Mucosa of rectum (tissue), 2 donors: ENCODE results near the gene DIS3L2.

Experiments
- H3K27ac ChIP-seq, 2 donors: one replicate each; pipeline ENCODE4 v1.7.0; 2013; ENCODE audit warnings: inconsistent platforms in 2 of 2, low read depth in 2 of 2, low read length in 2 of 2
- H3K27me3 ChIP-seq, 2 donors: one replicate each; pipeline ENCODE4 v1.7.0; 2013; ENCODE audit warnings: low read length in 2 of 2; ENCODE audit not compliant: control insufficient read depth in 2 of 2, insufficient read depth in 2 of 2
- H3K36me3 ChIP-seq, 2 donors: one replicate each; pipeline ENCODE4 v1.7.0; 2013; ENCODE audit warnings: low read length in 2 of 2; ENCODE audit not compliant: control insufficient read depth in 2 of 2, insufficient read depth in 2 of 2
- H3K4me1 ChIP-seq, 2 donors: one replicate each; pipeline ENCODE4 v1.7.0; 2013; ENCODE audit warnings: low read length in 2 of 2, mild to moderate bottlenecking in 1 of 2; ENCODE audit not compliant: control insufficient read depth in 2 of 2, insufficient read depth in 2 of 2
- H3K4me3 ChIP-seq, 2 donors: one replicate each; pipeline ENCODE4 v1.7.0; 2013; ENCODE audit warnings: low read length in 2 of 2
- H3K9ac ChIP-seq, 2 donors: one replicate each; pipeline ENCODE4 v1.7.0; 2013; ENCODE audit warnings: low read length in 2 of 2, low read depth in 1 of 2, mild to moderate bottlenecking in 1 of 2
- H3K9me3 ChIP-seq, 2 donors: one replicate each; pipeline ENCODE4 v1.7.0; 2013; ENCODE audit warnings: low read length in 2 of 2; ENCODE audit not compliant: control insufficient read depth in 2 of 2
- donor health status: healthy.
- donor health status: Normal muscosa, but diverticular disease.

DIS3L2 gene

GRCh38 chr2:231985823-231986261 lies 24.3 kb downstream of the DIS3L2 start:
- no peak overlapping the region for H3K27ac ChIP-seq
- H3K9ac ChIP-seq, result no peak overlapping the region
- H3K27me3 ChIP-seq, result no peaks in the 10 kb centered on the region
- no peak overlapping the region for H3K4me3 ChIP-seq
- no peaks in the 10 kb centered on the region for H3K36me3 ChIP-seq
- no peaks in the 10 kb centered on the region for H3K4me1 ChIP-seq
- H3K9me3 ChIP-seq, result no peaks in the 10 kb centered on the region

DNA sequence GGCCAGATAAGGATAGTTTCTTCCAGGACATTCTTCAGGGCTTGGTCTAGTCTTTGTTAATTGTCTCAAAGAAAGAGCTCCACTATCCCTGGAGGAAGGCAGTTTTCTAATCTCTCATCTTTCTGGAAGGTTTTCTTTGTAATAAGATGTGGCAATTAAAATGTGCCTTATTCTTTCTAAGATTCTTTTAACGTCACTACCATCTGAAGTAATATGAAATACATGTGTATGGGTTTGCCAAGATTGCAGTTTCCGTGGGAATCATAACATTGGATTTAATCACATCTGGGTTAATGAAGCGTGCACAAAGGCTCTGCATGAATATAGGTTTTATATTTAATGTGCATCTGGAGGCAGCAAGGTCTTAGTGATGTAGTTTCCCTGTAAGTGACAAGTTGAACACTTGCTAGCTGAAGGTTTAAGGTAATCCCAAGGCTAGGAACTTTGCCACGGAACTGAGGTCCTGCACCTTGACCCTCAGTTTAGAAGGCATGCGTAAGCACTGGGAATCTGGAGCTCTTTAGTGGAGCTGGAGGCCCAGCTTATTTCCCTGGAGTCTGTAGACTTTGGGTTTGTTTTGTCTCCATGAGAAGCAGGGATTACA lies 25.7 kb downstream of the DIS3L2 start:
- no peak overlapping the region for H3K9ac ChIP-seq
- H3K4me3 ChIP-seq, result no peak overlapping the region
- H3K4me1 ChIP-seq, result no peaks in the 10 kb centered on the region
- no peak overlapping the region for H3K27ac ChIP-seq
- H3K9me3 ChIP-seq, result no peaks in the 10 kb centered on the region
- no peaks in the 10 kb centered on the region for H3K36me3 ChIP-seq
- H3K27me3 ChIP-seq, result no peaks in the 10 kb centered on the region

- Histone ChIP-seq H3K4me1 (no peaks in the 10 kb centered on the region), H3K9ac (no peak overlapping the region), H3K27me3 (no peaks in the 10 kb centered on the region), H3K9me3 (no peaks in the 10 kb centered on the region), H3K4me3 (no peak overlapping the region), H3K27ac (no peak overlapping the region), H3K36me3 (no peaks in the 10 kb centered on the region)
Observed at GRCh38 chr2:231988179-231988866, 26.8 kb downstream of the DIS3L2 start.

- H3K4me1 ChIP-seq, result no peaks in the 10 kb centered on the region
- H3K27ac ChIP-seq, result no peak overlapping the region
- H3K36me3 ChIP-seq, result no peaks in the 10 kb centered on the region
- H3K4me3 ChIP-seq, result no peak overlapping the region
- no peaks in the 10 kb centered on the region for H3K27me3 ChIP-seq
- H3K9ac ChIP-seq, result no peak overlapping the region
- no peaks in the 10 kb centered on the region for H3K9me3 ChIP-seq
Observed at GRCh38 chr2:231991664-231992063, 30.2 kb downstream of the DIS3L2 start.

DNA sequence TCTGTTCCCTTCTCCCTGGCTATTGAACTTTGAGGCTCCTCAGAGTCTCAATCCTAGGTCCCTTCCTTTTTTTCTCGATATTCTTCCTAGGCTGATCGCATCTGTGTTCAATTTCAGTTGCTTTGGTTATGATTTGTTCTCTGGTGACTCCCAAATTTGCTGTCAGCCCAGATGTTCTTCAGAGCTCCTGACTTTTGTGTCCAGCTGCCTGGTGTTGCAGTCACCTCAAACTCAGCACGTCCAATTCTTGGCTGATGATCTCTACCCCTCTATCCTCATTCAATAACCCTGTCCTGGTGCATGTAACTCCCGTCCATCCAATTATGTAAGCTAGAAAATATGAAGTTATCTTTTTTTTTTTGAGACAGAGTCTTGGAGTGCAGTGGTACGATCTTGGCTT lies 31.4 kb downstream of the DIS3L2 start:
- Histone ChIP-seq H3K4me1 (no peaks in the 10 kb centered on the region), H3K36me3 (no peaks in the 10 kb centered on the region), H3K9me3 (no peaks in the 10 kb centered on the region), H3K27me3 (no peaks in the 10 kb centered on the region), H3K27ac (no peak overlapping the region), H3K9ac (no peak overlapping the region), H3K4me3 (no peak overlapping the region)

DNA sequence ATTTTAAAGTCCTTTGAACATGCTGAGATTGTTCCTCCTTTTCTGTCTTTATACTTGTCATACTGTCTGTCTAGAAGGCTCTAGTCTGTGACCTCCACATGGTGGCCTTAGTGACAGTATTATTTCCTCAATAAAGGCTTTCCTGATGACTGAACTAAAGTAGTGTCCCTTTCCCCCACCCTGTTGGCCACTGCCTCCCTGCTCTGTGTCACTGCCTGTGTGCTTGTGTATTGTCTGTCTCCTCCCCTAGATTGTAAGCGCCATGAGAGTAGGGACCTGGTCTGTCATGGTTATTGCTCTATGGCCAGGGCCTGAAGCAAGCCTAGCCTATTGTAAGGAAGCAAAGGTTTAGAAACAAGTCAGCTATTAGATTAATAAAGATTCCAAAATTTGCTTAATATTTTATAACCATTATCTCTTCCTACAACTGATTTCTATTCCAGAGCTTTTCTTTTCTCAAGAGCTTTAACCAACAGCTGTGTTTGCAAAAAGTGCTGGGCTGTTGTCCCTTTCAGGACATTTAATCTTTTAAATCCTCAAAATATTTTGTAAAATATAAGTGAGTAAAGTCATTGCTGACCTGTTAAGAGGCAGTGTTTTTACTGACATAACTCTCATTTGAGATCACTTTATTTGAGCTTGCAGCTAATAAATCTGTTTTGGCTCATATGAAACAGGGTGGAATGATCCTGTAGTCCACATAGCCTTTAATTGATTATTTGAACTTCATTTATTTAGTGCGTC lies 35.5 kb downstream of the DIS3L2 start:
- H3K27ac ChIP-seq, result no peak overlapping the region
- no peaks in the 10 kb centered on the region for H3K36me3 ChIP-seq
- H3K9ac ChIP-seq, result no peak overlapping the region
- no peak overlapping the region for H3K4me3 ChIP-seq
- H3K27me3 ChIP-seq, result no peaks in the 10 kb centered on the region
- no peaks in the 10 kb centered on the region for H3K9me3 ChIP-seq
- H3K4me1 ChIP-seq, result no peaks in the 10 kb centered on the region

DNA sequence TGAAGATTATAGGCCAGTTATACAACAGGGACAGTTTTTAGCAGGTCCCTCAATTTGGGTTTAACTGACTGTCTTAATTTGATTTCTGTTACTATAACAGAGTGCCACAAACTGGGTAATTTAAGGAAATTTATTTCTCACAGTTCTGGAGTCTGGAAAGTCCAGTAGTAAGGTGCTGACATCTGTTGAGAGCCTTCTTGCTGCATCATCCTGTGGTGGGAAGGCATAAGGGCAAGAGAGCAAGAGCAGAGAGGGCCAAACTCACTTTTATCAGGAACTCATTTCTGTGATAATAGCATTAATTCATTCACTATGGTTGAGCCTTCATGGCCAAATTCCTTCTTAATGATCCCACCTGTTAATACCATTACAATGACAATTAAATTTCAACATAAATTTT lies 36.5 kb downstream of the DIS3L2 start:
- no peaks in the 10 kb centered on the region for H3K9me3 ChIP-seq
- no peak overlapping the region for H3K27ac ChIP-seq
- no peaks in the 10 kb centered on the region for H3K27me3 ChIP-seq
- H3K4me3 ChIP-seq, result no peak overlapping the region
- no peak overlapping the region for H3K9ac ChIP-seq
- H3K36me3 ChIP-seq, result no peaks in the 10 kb centered on the region
- H3K4me1 ChIP-seq, result no peaks in the 10 kb centered on the region

GRCh38 chr2:232000439-232000838 lies 38.9 kb downstream of the DIS3L2 start:
- Histone ChIP-seq H3K27ac (no peak overlapping the region), H3K9ac (no peak overlapping the region), H3K4me1 (no peaks in the 10 kb centered on the region), H3K4me3 (no peak overlapping the region), H3K9me3 (no peaks in the 10 kb centered on the region), H3K36me3 (no peaks in the 10 kb centered on the region), H3K27me3 (no peaks in the 10 kb centered on the region)

- Histone ChIP-seq H3K27ac (no peak overlapping the region), H3K27me3 (no peaks in the 10 kb centered on the region), H3K4me1 (no peaks in the 10 kb centered on the region), H3K4me3 (no peak overlapping the region), H3K36me3 (no peaks in the 10 kb centered on the region), H3K9ac (no peak overlapping the region), H3K9me3 (no peaks in the 10 kb centered on the region)
Observed at GRCh38 chr2:232001073-232001472, 39.6 kb downstream of the DIS3L2 start.

GRCh38 chr2:232006253-232006652 lies 44.7 kb downstream of the DIS3L2 start:
- H3K27ac ChIP-seq, result no peak overlapping the region
- H3K27me3 ChIP-seq, result no peaks in the 10 kb centered on the region

More at GRCh38 chr2:232006253-232006652, 44.7 kb downstream of the DIS3L2 start:
- Histone ChIP-seq H3K36me3 (no peaks in the 10 kb centered on the region), H3K9me3 (no peaks in the 10 kb centered on the region), H3K4me3 (no peak overlapping the region), H3K4me1 (no peaks in the 10 kb centered on the region), H3K9ac (no peak overlapping the region)
